Measurements from ENCODE around the gene BTRC.

The BTRC gene

DNA sequence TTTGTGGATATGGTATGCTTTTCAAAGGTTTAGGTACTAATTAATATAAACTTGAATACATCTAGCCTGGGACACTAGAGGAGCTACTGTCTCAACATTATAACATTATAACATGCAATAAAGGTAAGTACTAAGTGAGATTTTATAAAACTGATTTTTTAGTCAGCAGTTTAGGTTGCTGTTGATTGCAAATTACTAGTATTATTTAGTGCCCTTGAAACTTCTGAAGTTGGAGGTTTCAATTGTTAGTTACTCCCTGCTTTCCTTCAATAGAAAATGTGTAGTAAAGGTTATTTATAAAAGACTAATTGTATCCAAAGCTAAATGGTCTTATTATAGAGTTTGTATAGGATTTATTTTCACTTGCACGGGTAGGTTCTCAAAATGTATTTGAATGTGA is 138.8 kb downstream of the BTRC start:
- Histone ChIP-seq H3K27me3 (ENCODE audit: control insufficient read depth in 2 of 2, insufficient read depth in 2 of 2, low read length in 2 of 2) (no peaks in the 10 kb centered on the region), H3K4me3 (ENCODE audit: low read length in 2 of 2) (no peak overlapping the region), H3K4me1 (ENCODE audit: control insufficient read depth in 2 of 2, insufficient read depth in 2 of 2, low read length in 2 of 2) (no peaks in the 10 kb centered on the region), H3K27ac (ENCODE audit: low read depth in 2 of 2, low read length in 2 of 2) (no peak overlapping the region), H3K9me3 (ENCODE audit: control insufficient read depth in 2 of 2, low read length in 2 of 2) (no peaks in the 10 kb centered on the region), H3K9ac (ENCODE audit: low read depth in 1 of 2, low read length in 2 of 2) (no peak overlapping the region), H3K36me3 (ENCODE audit: control insufficient read depth in 2 of 2, insufficient read depth in 2 of 2, low read length in 2 of 2) (no peaks in the 10 kb centered on the region)

DNA sequence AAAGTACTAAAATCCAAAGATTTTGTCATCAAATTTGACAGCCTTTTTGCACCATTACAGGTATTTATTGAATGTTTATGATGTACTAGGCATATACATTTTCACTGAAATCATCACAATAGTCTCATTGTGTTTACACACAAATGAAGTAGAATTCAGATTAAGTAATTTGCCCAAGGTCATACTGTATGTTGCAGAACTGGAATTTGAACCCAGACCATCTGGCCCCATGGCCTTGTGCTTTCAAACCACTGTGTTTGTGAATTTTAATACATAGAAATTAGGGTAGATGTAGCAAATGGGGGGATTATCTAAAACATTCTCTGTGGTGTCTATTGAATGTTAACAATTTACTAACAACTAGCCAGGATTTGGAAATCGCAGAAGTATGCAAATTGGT is 139.3 kb downstream of the BTRC start:
- Histone ChIP-seq H3K27ac (ENCODE audit: low read depth in 2 of 2, low read length in 2 of 2) (no peak overlapping the region), H3K9ac (ENCODE audit: low read depth in 1 of 2, low read length in 2 of 2) (no peak overlapping the region), H3K27me3 (ENCODE audit: control insufficient read depth in 2 of 2, insufficient read depth in 2 of 2, low read length in 2 of 2) (no peaks in the 10 kb centered on the region), H3K4me1 (ENCODE audit: control insufficient read depth in 2 of 2, insufficient read depth in 2 of 2, low read length in 2 of 2) (no peaks in the 10 kb centered on the region), H3K36me3 (ENCODE audit: control insufficient read depth in 2 of 2, insufficient read depth in 2 of 2, low read length in 2 of 2) (no peaks in the 10 kb centered on the region), H3K9me3 (ENCODE audit: control insufficient read depth in 2 of 2, low read length in 2 of 2) (no peaks in the 10 kb centered on the region), H3K4me3 (ENCODE audit: low read length in 2 of 2) (no peak overlapping the region)

DNA sequence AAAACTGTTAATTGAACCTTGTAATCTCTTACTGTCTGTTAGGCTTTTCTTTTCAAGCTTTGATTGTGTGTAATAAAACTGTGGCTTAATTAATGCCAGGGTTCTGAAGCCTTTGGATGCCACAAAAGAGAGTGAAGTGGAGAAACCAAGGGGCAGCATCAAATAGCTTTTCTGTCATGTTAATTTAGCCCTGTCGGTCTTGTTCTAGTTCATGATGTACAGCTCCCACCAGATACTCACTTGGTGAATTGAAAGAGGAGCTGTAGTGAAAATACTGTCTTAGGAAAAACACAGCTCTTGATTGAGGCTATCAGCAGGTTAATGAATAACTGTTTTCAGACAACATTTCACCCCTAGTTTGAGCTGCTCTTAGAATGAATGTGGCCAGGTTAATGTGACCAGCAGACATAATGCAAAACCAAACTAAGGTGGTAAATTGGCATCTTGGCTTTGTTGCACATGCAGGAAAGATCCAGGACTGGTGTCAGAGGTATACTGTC is 139.9 kb downstream of the BTRC start:
- Histone ChIP-seq H3K9me3 (ENCODE audit: control insufficient read depth in 2 of 2, low read length in 2 of 2) (no peaks in the 10 kb centered on the region), H3K4me1 (ENCODE audit: control insufficient read depth in 2 of 2, insufficient read depth in 2 of 2, low read length in 2 of 2) (no peaks in the 10 kb centered on the region), H3K27ac (ENCODE audit: low read depth in 2 of 2, low read length in 2 of 2) (no peak overlapping the region), H3K4me3 (ENCODE audit: low read length in 2 of 2) (no peak overlapping the region), H3K9ac (ENCODE audit: low read depth in 1 of 2, low read length in 2 of 2) (no peak overlapping the region), H3K27me3 (ENCODE audit: control insufficient read depth in 2 of 2, insufficient read depth in 2 of 2, low read length in 2 of 2) (no peaks in the 10 kb centered on the region), H3K36me3 (ENCODE audit: control insufficient read depth in 2 of 2, insufficient read depth in 2 of 2, low read length in 2 of 2) (no peaks in the 10 kb centered on the region)

DNA sequence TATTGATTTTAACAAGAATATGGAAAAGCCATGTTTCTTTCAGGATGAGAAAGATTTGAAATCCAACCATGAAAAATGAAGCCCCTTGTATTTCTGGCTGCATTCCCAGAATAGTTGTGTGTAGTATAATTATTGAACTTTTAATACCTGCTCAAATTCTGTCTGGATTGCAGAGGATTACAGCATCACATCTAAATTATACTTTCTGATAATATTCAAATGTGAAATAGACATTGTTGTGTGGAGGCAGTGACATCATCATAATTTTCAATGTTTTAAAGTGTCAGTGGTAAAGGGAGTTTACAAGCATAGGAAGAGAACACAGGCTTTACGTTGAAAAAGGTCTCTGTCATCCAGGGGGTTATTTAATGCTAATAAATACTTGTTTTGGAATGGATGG is 140.7 kb downstream of the BTRC start:
- Histone ChIP-seq H3K36me3 (ENCODE audit: control insufficient read depth in 2 of 2, insufficient read depth in 2 of 2, low read length in 2 of 2) (no peaks in the 10 kb centered on the region), H3K4me1 (ENCODE audit: control insufficient read depth in 2 of 2, insufficient read depth in 2 of 2, low read length in 2 of 2) (no peaks in the 10 kb centered on the region), H3K27ac (ENCODE audit: low read depth in 2 of 2, low read length in 2 of 2) (no peak overlapping the region), H3K27me3 (ENCODE audit: control insufficient read depth in 2 of 2, insufficient read depth in 2 of 2, low read length in 2 of 2) (no peaks in the 10 kb centered on the region), H3K9me3 (ENCODE audit: control insufficient read depth in 2 of 2, low read length in 2 of 2) (no peaks in the 10 kb centered on the region), H3K9ac (ENCODE audit: low read depth in 1 of 2, low read length in 2 of 2) (no peak overlapping the region), H3K4me3 (ENCODE audit: low read length in 2 of 2) (no peak overlapping the region)

DNA sequence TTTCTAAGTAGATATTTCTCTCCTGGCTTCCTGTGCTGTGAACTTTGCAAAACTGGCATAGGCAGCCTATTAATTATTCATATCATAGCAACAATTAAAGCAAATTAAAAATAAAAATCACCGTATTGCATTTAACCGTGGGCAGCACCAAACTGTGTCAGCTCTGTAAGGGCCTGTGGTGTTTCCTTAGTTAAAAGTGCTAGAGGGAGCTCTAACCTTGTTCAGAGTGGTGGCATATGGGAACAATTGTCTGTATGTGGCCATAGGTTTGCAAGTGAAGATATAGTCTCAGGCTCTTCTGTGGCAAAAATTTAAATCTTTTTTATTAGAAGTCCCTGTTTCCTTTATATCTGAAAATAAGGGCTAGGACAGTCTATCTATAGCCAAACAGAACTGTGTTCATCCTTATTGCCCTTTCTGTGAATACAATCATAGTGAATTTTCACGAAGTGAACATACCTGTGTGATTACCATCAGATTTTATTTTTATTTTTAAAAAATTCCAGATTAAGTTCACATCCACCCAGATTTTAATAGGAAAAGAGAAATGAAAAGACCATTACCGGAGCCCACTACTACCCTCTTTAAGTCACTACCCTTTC is 141.5 kb downstream of the BTRC start:
- no peak overlapping the region for H3K9ac ChIP-seq (ENCODE audit: low read depth in 1 of 2, low read length in 2 of 2)

DNA sequence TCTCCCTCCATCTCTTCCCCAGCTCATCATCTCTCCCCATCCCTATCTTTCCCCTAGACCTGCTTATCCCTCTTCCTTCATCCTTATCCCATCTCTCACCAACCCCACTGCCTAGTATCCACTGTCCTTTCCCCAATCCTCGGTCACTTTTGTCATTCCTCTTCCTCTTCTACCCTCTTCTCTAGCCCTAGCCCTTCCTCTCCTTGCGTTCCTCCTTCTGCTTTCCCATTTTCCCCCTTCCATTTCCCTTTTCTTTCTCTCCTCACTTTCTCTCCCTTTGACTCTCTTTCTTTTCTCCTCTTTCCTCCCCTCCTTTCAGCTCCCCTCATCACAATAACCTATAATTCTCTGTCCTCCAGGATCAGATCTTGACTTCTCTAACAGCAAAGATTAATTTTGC is 150.5 kb downstream of the BTRC start:
- H3K27me3 ChIP-seq (ENCODE audit: control insufficient read depth in 2 of 2, insufficient read depth in 2 of 2, low read length in 2 of 2): no peaks in the 10 kb centered on the region
- H3K4me1 ChIP-seq (ENCODE audit: control insufficient read depth in 2 of 2, insufficient read depth in 2 of 2, low read length in 2 of 2): no peaks in the 10 kb centered on the region
- H3K4me3 ChIP-seq (ENCODE audit: low read length in 2 of 2): no peak overlapping the region
- no peak overlapping the region for H3K27ac ChIP-seq (ENCODE audit: low read depth in 2 of 2, low read length in 2 of 2)
- no peak overlapping the region for H3K9ac ChIP-seq (ENCODE audit: low read depth in 1 of 2, low read length in 2 of 2)
- H3K9me3 ChIP-seq (ENCODE audit: control insufficient read depth in 2 of 2, low read length in 2 of 2): no peaks in the 10 kb centered on the region
- no peaks in the 10 kb centered on the region for H3K36me3 ChIP-seq (ENCODE audit: control insufficient read depth in 2 of 2, insufficient read depth in 2 of 2, low read length in 2 of 2)

More for the DNA sequence above, 141.5 kb downstream of the BTRC start:
- H3K4me3 ChIP-seq (ENCODE audit: low read length in 2 of 2): no peak overlapping the region
- H3K27me3 ChIP-seq (ENCODE audit: control insufficient read depth in 2 of 2, insufficient read depth in 2 of 2, low read length in 2 of 2): no peaks in the 10 kb centered on the region
- H3K4me1 ChIP-seq (ENCODE audit: control insufficient read depth in 2 of 2, insufficient read depth in 2 of 2, low read length in 2 of 2): no peaks in the 10 kb centered on the region
- H3K9me3 ChIP-seq (ENCODE audit: control insufficient read depth in 2 of 2, low read length in 2 of 2): no peaks in the 10 kb centered on the region
- H3K27ac ChIP-seq (ENCODE audit: low read depth in 2 of 2, low read length in 2 of 2): no peak overlapping the region
- no peaks in the 10 kb centered on the region for H3K36me3 ChIP-seq (ENCODE audit: control insufficient read depth in 2 of 2, insufficient read depth in 2 of 2, low read length in 2 of 2)

DNA sequence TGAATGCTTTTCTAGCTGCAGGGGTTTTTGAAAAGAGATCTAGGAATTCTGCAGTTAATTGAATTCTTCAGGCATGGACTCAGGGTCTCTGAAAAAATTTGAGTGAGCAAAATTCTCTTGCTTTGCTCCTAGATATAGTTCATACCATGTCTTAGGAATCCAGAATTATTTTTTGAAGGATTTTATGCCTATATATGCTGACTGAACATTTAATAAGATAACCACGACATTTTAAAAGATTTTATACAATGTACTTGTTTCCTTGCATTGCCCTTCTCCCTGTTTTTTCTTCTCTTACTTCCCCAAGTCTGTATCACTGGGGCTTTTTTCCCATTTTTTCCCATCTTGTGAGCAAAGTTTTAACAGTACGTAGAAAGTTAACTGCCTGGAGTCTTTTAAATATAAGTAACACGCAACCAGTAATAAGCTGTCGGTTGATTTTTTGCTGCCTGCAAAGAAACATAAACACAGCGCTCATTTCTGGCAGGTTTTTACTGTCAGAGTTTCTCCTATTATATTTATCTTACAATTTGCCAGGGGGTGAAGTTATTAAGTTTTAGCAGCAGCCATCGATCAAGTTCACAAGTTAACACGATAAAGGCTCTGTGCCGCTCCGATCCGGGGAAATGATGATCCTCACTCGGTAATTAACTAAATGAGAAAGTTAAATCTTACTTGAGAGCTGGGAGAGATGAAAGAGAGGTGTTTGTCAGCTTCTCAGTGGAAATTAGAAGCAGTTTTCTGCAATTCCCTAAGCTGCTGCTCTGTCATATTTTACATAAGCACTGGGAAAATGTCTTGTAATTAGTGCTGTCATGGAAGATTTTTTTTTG is 153.1 kb downstream of the BTRC start:
- H3K4me1 ChIP-seq (ENCODE audit: control insufficient read depth in 2 of 2, insufficient read depth in 2 of 2, low read length in 2 of 2): no peaks in the 10 kb centered on the region
- H3K9ac ChIP-seq (ENCODE audit: low read depth in 1 of 2, low read length in 2 of 2): no peak overlapping the region
- H3K4me3 ChIP-seq (ENCODE audit: low read length in 2 of 2): no peak overlapping the region
- no peak overlapping the region for H3K27ac ChIP-seq (ENCODE audit: low read depth in 2 of 2, low read length in 2 of 2)
- no peaks in the 10 kb centered on the region for H3K36me3 ChIP-seq (ENCODE audit: control insufficient read depth in 2 of 2, insufficient read depth in 2 of 2, low read length in 2 of 2)
- no peaks in the 10 kb centered on the region for H3K9me3 ChIP-seq (ENCODE audit: control insufficient read depth in 2 of 2, low read length in 2 of 2)
- H3K27me3 ChIP-seq (ENCODE audit: control insufficient read depth in 2 of 2, insufficient read depth in 2 of 2, low read length in 2 of 2): no peaks in the 10 kb centered on the region

DNA sequence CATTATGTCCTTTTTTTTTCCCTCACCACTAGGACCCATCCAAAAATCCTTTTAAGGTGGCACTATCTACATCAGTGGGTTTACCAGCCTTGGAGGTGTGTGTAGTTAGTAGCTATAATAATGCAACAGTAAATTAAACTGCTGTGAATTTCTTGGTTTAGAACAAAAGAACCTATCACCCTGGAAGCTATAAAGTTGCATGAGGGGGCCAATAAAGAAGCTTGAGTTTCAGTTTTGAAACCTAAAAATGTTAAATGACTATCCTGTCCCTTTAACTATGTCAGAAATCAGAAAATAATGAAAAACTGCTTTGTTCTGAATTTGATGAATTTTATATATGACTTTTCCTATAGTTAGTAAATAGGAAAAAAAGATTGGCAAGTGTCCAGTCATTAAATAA is 153.9 kb downstream of the BTRC start:
- Histone ChIP-seq H3K9me3 (ENCODE audit: control insufficient read depth in 2 of 2, low read length in 2 of 2) (no peaks in the 10 kb centered on the region), H3K4me3 (ENCODE audit: low read length in 2 of 2) (no peak overlapping the region), H3K27me3 (ENCODE audit: control insufficient read depth in 2 of 2, insufficient read depth in 2 of 2, low read length in 2 of 2) (no peaks in the 10 kb centered on the region), H3K36me3 (ENCODE audit: control insufficient read depth in 2 of 2, insufficient read depth in 2 of 2, low read length in 2 of 2) (no peaks in the 10 kb centered on the region), H3K9ac (ENCODE audit: low read depth in 1 of 2, low read length in 2 of 2) (no peak overlapping the region), H3K4me1 (ENCODE audit: control insufficient read depth in 2 of 2, insufficient read depth in 2 of 2, low read length in 2 of 2) (no peaks in the 10 kb centered on the region), H3K27ac (ENCODE audit: low read depth in 2 of 2, low read length in 2 of 2) (no peak overlapping the region)

DNA sequence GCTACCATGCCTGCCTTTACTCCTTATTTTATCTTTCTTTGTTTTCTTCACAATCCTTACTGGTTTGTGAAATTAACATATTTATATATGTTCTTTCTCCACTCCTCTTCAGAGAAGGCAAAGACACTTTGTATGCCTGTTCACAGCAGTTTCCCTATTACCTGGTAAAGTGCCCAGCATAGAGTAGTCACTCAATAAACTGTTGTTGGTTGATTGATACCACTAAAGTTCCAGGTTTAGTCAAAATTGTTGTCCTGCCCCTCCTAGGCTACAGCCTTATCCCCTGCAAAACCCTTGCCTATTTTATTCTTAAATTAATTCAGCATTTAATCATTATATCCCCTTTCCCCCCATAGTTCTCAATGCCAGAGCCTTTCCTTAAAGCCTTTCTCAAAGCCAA is 158.0 kb downstream of the BTRC start:
- no peaks in the 10 kb centered on the region for H3K27me3 ChIP-seq (ENCODE audit: control insufficient read depth in 2 of 2, insufficient read depth in 2 of 2, low read length in 2 of 2)
- H3K4me3 ChIP-seq (ENCODE audit: low read length in 2 of 2): no peak overlapping the region
- H3K27ac ChIP-seq (ENCODE audit: low read depth in 2 of 2, low read length in 2 of 2): no peak overlapping the region
- H3K4me1 ChIP-seq (ENCODE audit: control insufficient read depth in 2 of 2, insufficient read depth in 2 of 2, low read length in 2 of 2): no peaks in the 10 kb centered on the region
- no peaks in the 10 kb centered on the region for H3K9me3 ChIP-seq (ENCODE audit: control insufficient read depth in 2 of 2, low read length in 2 of 2)
- H3K9ac ChIP-seq (ENCODE audit: low read depth in 1 of 2, low read length in 2 of 2): no peak overlapping the region
- H3K36me3 ChIP-seq (ENCODE audit: control insufficient read depth in 2 of 2, insufficient read depth in 2 of 2, low read length in 2 of 2): no peaks in the 10 kb centered on the region

DNA sequence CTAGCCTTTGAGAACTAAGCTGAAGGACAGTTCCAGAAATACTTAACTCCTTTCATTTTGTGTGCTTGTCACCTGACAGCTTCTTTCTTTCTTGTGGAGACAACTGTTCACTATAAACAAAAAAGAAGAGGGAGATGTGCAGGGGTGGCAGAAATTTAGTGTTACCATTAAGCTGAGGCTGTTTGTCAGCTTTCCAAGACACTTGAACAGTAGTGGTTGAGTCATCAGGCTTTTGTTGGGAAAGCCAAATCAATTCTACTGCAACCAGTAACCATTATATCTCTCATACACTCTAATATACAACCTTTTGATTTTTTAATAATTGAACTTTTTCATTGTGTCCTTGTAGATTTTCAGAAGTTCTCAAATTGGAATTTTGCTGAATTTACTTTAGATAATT is 158.8 kb downstream of the BTRC start:
- H3K27me3 ChIP-seq (ENCODE audit: control insufficient read depth in 2 of 2, insufficient read depth in 2 of 2, low read length in 2 of 2): no peaks in the 10 kb centered on the region
- H3K4me3 ChIP-seq (ENCODE audit: low read length in 2 of 2): no peak overlapping the region
- no peak overlapping the region for H3K9ac ChIP-seq (ENCODE audit: low read depth in 1 of 2, low read length in 2 of 2)
- H3K4me1 ChIP-seq (ENCODE audit: control insufficient read depth in 2 of 2, insufficient read depth in 2 of 2, low read length in 2 of 2): no peaks in the 10 kb centered on the region
- H3K9me3 ChIP-seq (ENCODE audit: control insufficient read depth in 2 of 2, low read length in 2 of 2): no peaks in the 10 kb centered on the region
- H3K27ac ChIP-seq (ENCODE audit: low read depth in 2 of 2, low read length in 2 of 2): no peak overlapping the region
- H3K36me3 ChIP-seq (ENCODE audit: control insufficient read depth in 2 of 2, insufficient read depth in 2 of 2, low read length in 2 of 2): no peaks in the 10 kb centered on the region

Measured in mucosa of rectum (tissue), 2 donors.